SK-N-SH (cell line): ENCODE data around the gene AGMO. TPM values are rescaled to one million over a fixed set of nuclear protein-coding genes. Genes with fewer than 3 reads are reported as not detected.

Experiments
- CTCF ChIA-PET: fragments of 300-600, 350-600 bp; formaldehyde crosslinking; extraction: SDS; loops from one replicate; lab custom pipeline; 2021; lab: Yijun Ruan, JAX
- POLR2A ChIA-PET: fragments of 350-600 bp; sonication (Branson Sonifier 250); formaldehyde crosslinking; extraction: SDS; loops from one replicate; lab custom pipeline; 2020; ENCODE audit warnings: antibody characterized with exemption, inconsistent platforms; lab: Yijun Ruan, JAX
- DNase-seq: peaks from one replicate; pipeline ENCODE4 v3.0.0; 2012
- H2AFZ ChIP-seq: fragments of 200-600 bp; sonication (generic); 2 replicates; pipeline ENCODE4 v1.8.1; 2016; ENCODE audit warnings: antibody characterized with exemption, mild to moderate bottlenecking, low read depth
- H3F3A ChIP-seq: fragments of 200-600 bp; sonication (generic); replicated peaks from 2 replicates; pipeline ENCODE3; 2016; ENCODE audit warnings: antibody characterized with exemption, mild to moderate bottlenecking; ENCODE audit not compliant: insufficient read depth
- H3K27ac ChIP-seq, 2 experiments: fragments of 200-500 bp in 1 of 2; fragments of 200-600 bp in 1 of 2; sonication (Bioruptor generic) in 1 of 2; sonication (generic), shearing (Covaris generic) in 1 of 2; 2 replicates each; pipeline versions ENCODE4 v1.5.1 to v1.6.1; 2014 to 2016; ENCODE audit warnings: low read depth in 2 of 2, inconsistent platforms in 1 of 2, low read length in 1 of 2, mild to moderate bottlenecking in 1 of 2, mixed read lengths in 1 of 2
- H3K27me3 ChIP-seq: fragments of 200-600 bp; sonication (generic), shearing (Covaris generic); 2 replicates; pipeline ENCODE4 v1.6.1; 2016; ENCODE audit warnings: mixed run types; ENCODE audit not compliant: insufficient read depth
- H3K36me3 ChIP-seq, 2 experiments: fragments of 200-500 bp in 1 of 2; fragments of 200-600 bp in 1 of 2; sonication (Bioruptor generic) in 1 of 2; sonication (generic) in 1 of 2; replicated peaks in 1 of 2; 2 replicates each; pipeline versions ENCODE3 to v1.5.1; 2014 to 2016; ENCODE audit warnings: low read length in 1 of 2, mild to moderate bottlenecking in 1 of 2; ENCODE audit not compliant: insufficient read depth in 2 of 2, control insufficient read depth in 1 of 2
- H3K4me1 ChIP-seq, 2 experiments: fragments of 200-500 bp in 1 of 2; fragments of 200-600 bp in 1 of 2; sonication (Bioruptor generic) in 1 of 2; sonication (generic), shearing (Covaris generic) in 1 of 2; 2 replicates each; pipeline versions ENCODE4 v1.5.1 to v1.6.1; 2014 to 2016; ENCODE audit warnings: low read depth in 1 of 2, low read length in 1 of 2, mixed run types in 1 of 2; ENCODE audit not compliant: insufficient read depth in 2 of 2, control insufficient read depth in 1 of 2
- H3K4me2 ChIP-seq: fragments of 200-600 bp; sonication (generic), shearing (Covaris generic); 2 replicates; pipeline ENCODE4 v1.6.1; 2017; ENCODE audit warnings: mixed run types
- H3K4me3 ChIP-seq, 2 experiments: fragments of 200-500 bp in 1 of 2; fragments of 200-600 bp in 1 of 2; sonication (Bioruptor generic) in 1 of 2; sonication (generic), shearing (Covaris generic) in 1 of 2; 2 replicates each; pipeline versions ENCODE4 v1.5.1 to v1.8.1; 2014 to 2016; ENCODE audit warnings: low read depth in 2 of 2, inconsistent platforms in 1 of 2, low read length in 1 of 2, mild to moderate bottlenecking in 1 of 2, mixed read lengths in 1 of 2, moderate library complexity in 1 of 2
- H3K79me2 ChIP-seq: fragments of 200-600 bp; sonication (generic); 2 replicates; pipeline ENCODE4 v1.8.1; 2017; ENCODE audit warnings: mild to moderate bottlenecking; ENCODE audit not compliant: insufficient read depth
- H3K9ac ChIP-seq: fragments of 200-600 bp; sonication (generic); 2 replicates; pipeline ENCODE4 v1.6.1; 2017; ENCODE audit warnings: mixed run types
- H3K9me2 ChIP-seq: fragments of 200-600 bp; sonication (generic); 2 replicates; pipeline ENCODE4 v1.6.1; 2017; ENCODE audit warnings: mixed run types
- H3K9me3 ChIP-seq: fragments of 200-600 bp; sonication (generic); 2 replicates; pipeline ENCODE4 v1.6.1; 2017; ENCODE audit warnings: mixed run types, mild to moderate bottlenecking, moderate library complexity
- H4K20me1 ChIP-seq: fragments of 200-600 bp; sonication (generic); 2 replicates; pipeline ENCODE4 v1.6.1; 2017; ENCODE audit warnings: mild to moderate bottlenecking, mixed run types; ENCODE audit not compliant: insufficient read depth
- ELF1 ChIP-seq: IDR thresholded peaks from 2 replicates; pipeline ENCODE4 v1.4.0; 2012
- EP300 ChIP-seq, 2 experiments: IDR thresholded peaks; 2 replicates each; pipeline versions ENCODE4 v1.4.0 to v1.6.1; 2012; ENCODE audit warnings: borderline replicate concordance in 1 of 2, low read depth in 1 of 2, low read length in 1 of 2
- EZH2phosphoT487 ChIP-seq: fragments of 200-600 bp; sonication (generic); IDR thresholded peaks from 2 replicates; pipeline ENCODE4 v1.6.1; 2017; ENCODE audit warnings: low read depth, mixed run types, mild to moderate bottlenecking, antibody characterized with exemption, moderate library complexity, borderline replicate concordance
- FOSL2 ChIP-seq: IDR thresholded peaks from 2 replicates; pipeline ENCODE4 v1.4.0; 2012; ENCODE audit warnings: low read depth, mild to moderate bottlenecking, moderate library complexity, borderline replicate concordance
- FOXM1 ChIP-seq: IDR thresholded peaks from 2 replicates; pipeline ENCODE4 v1.4.0; 2012; ENCODE audit warnings: low read depth, mild to moderate bottlenecking
- GATA2 ChIP-seq: sonication (generic); formaldehyde crosslinking; IDR thresholded peaks from 2 replicates; pipeline ENCODE4 v1.5.0; 2020; ENCODE audit warnings: mild to moderate bottlenecking, missing genetic modification reagents
- MAX ChIP-seq: IDR thresholded peaks from 2 replicates; pipeline ENCODE4 v1.4.0; 2012; ENCODE audit warnings: low read depth
- MEF2A ChIP-seq: IDR thresholded peaks from 2 replicates; pipeline ENCODE4 v1.4.0; 2012; ENCODE audit warnings: low read depth, borderline replicate concordance
- MXI1 ChIP-seq: IDR thresholded peaks from 2 replicates; pipeline ENCODE4 v1.6.1; 2012; ENCODE audit warnings: mild to moderate bottlenecking, low read depth, low read length, improper control_type of control experiment
- POLR2AphosphoS5 ChIP-seq: IDR thresholded peaks from 2 replicates; pipeline ENCODE4 v1.6.1; 2012; ENCODE audit warnings: low read depth, low read length
- RAD21 ChIP-seq: IDR thresholded peaks from 2 replicates; pipeline ENCODE4 v1.6.1; 2012; ENCODE audit warnings: mild to moderate bottlenecking, low read length
- REST ChIP-seq: IDR thresholded peaks from 2 replicates; pipeline ENCODE4 v1.6.1; 2012; ENCODE audit warnings: mild to moderate bottlenecking, low read depth, low read length, moderate library complexity
- RXRA ChIP-seq: IDR thresholded peaks from 2 replicates; pipeline ENCODE4 v1.4.0; 2012; ENCODE audit warnings: low read depth, mild to moderate bottlenecking, borderline replicate concordance
- SMC3 ChIP-seq: IDR thresholded peaks from 2 replicates; pipeline ENCODE4 v1.6.1; 2012; ENCODE audit warnings: low read depth, low read length, improper control_type of control experiment
- TAF1 ChIP-seq: IDR thresholded peaks from 2 replicates; pipeline ENCODE4 v1.6.1; 2012; ENCODE audit warnings: low read depth, mild to moderate bottlenecking, low read length, moderate library complexity, borderline replicate concordance
- WGBS: methylation state at CpG from one replicate; pipeline ENCODE4 v1.1.6; 2017; ENCODE audit warnings: low lambda C conversion rate; 5-methylcytosine and 5-hydroxymethylcytosine counted together
- polyA plus RNA-seq, 3 experiments: library from polyadenylated mRNA; depleted of rRNA; stranded (reverse); fragments of >200 nt; gene quantifications; 2 replicates each; pipeline ENCODE4 v1.2.3, GENCODE V29; 2012
- TF ChIP-seq, protein P1 (sequence below): IDR thresholded peaks from 2 replicates; pipeline ENCODE4 v1.4.0; 2012; ENCODE audit warnings: low read depth, borderline replicate concordance

The AGMO gene
- polyA plus RNA-seq, 1 of the 3 experiments (the other 2 are of a cell fraction), result 0.05 TPM

DNA sequence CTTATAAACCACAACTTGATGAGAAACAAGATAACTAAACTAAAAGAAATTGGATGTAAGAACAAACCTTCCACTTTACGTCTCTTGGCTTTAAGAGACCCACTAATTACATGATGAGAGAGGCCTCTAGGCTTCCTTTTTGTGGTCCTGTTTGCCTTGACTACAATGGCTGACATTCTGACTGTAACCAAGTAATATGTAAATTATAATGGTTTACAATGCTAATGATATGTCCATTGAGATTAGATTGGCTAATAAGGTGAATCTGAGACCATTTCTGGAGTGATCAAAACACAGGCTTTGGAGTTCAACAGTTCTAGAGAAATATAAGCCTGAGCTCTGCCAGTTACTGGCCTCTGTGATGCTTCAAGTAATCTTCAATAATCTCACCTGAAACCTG, 39.4 kb upstream of the AGMO start:
- Histone ChIP-seq H4K20me1 (no peaks in the 10 kb centered on the region), H3K9me3 (no peaks in the 10 kb centered on the region), H3K4me1 (no peaks in the 10 kb centered on the region; a peak in 2 of 4 replicates), H3K4me2 (no peak overlapping the region), H2AFZ (no peak overlapping the region), H3K79me2 (no peaks in the 10 kb centered on the region), H3F3A (no peaks in the 10 kb centered on the region), H3K36me3 (no peaks in the 10 kb centered on the region), H3K9ac (no peak overlapping the region), H3K27me3 (no peaks in the 10 kb centered on the region), H3K27ac (no peak overlapping the region)
- 13% methylated on average over 1 of the region's 1 CpG for WGBS
- CTCF ChIA-PET, result interaction anchor here (1.0 kb wide), 1 partner anchor 23 kb away, joined by 5 read pairs; no protein-coding TSS in a partner anchor
- POLR2A ChIA-PET, result no interaction called here
- DNase-seq, result no peak
- TF ChIP-seq RXRA, result no peak
- TF ChIP-seq, all 33 proteins: peak for 0
- Histone ChIP-seq H3K9me2 (peaks cover 4% of the 10 kb centered on the region; the same call in 1 of the 2 replicates), H3K4me3 (no peak overlapping the region)

DNA sequence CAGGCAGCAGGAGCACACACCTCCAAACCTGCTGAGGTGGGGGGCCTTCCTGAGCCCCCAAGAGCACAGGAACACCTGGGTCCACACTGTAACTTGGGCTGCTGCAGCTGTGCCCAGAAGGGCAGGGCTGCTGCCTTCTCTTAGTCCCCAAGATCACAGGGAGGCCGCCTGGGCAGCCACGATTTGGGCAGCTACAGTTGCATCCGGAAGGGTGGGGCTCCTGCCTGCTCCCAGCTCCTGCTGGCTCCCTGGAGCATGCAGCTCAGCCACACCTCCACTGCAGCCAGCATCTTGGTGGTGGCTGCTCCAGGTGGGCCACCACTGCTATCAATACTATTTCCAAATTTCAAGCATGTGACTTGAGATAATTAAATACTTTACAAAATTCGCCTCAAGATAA, 38.5 kb upstream of the AGMO start:
- 7% methylated on average over 4 of the region's 4 CpGs for WGBS
- no peak for DNase-seq
- H3F3A ChIP-seq, result no peaks in the 10 kb centered on the region
- ChIA-PET POLR2A (no interaction called here), CTCF (no interaction called here)
- no peaks in the 10 kb centered on the region for H3K79me2 ChIP-seq
- H3K4me3 ChIP-seq, result no peak overlapping the region
- H3K27ac ChIP-seq, result no peak overlapping the region
- no peaks in the 10 kb centered on the region for H3K27me3 ChIP-seq
- no peaks in the 10 kb centered on the region for H3K9me3 ChIP-seq
- TF ChIP-seq FOXM1 (no peak), FOSL2 (no peak), RAD21 (no peak), POLR2AphosphoS5 (no peak), REST (no peak), ELF1 (no peak), GATA2 (CRISPR knock-in tag) (no peak), SMC3 (no peak)
- H3K36me3 ChIP-seq, result no peaks in the 10 kb centered on the region
- H3K9me2 ChIP-seq, result peaks cover 4% of the 10 kb centered on the region; the same call in 1 of the 2 replicates
- H2AFZ ChIP-seq, result no peak overlapping the region
- no peak overlapping the region for H3K9ac ChIP-seq
- H4K20me1 ChIP-seq, result no peaks in the 10 kb centered on the region
- H3K4me1 ChIP-seq, result no peaks in the 10 kb centered on the region; a peak in 2 of 4 replicates
- no peak overlapping the region for H3K4me2 ChIP-seq

DNA sequence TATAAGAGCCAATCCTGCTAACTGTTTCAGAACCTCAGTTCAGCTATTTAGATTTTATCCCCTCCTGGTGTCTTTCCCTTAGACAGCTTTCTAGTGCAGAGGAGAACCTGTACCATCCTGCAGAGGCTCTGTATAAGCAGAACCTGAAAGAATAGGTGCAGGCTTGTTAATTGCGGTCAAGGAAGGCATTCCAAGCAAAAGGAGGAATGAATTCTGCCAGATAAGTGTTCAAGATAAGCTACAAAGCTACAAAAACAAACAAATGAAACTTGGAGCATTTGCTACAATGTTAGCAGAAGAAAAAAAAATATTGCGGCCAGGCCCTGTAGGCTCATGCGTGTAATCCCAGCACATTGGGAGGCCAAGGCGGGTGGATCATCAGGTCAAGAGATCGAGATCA, 32.6 kb upstream of the AGMO start:
- no peak for DNase-seq
- H3K9ac ChIP-seq, result no peak overlapping the region
- no peaks in the 10 kb centered on the region; the same call in 1 of the 2 replicates for H3K27me3 ChIP-seq
- ChIA-PET CTCF (no interaction called here), POLR2A (no interaction called here)
- no peak overlapping the region for H3K27ac ChIP-seq
- no peak overlapping the region for H3K4me3 ChIP-seq
- H3K9me2 ChIP-seq, result no peaks in the 10 kb centered on the region
- 31% methylated on average over 5 of the region's 5 CpGs for WGBS
- no peak overlapping the region for H2AFZ ChIP-seq
- H3K4me1 ChIP-seq, result no peaks in the 10 kb centered on the region
- H3K4me2 ChIP-seq, result no peak overlapping the region
- H3K36me3 ChIP-seq, result no peaks in the 10 kb centered on the region
- H4K20me1 ChIP-seq, result no peaks in the 10 kb centered on the region
- H3K79me2 ChIP-seq, result no peaks in the 10 kb centered on the region
- no peaks in the 10 kb centered on the region for H3K9me3 ChIP-seq
- H3F3A ChIP-seq, result no peaks in the 10 kb centered on the region
- TF ChIP-seq RXRA (no peak), RAD21 (no peak), EZH2phosphoT487 (no peak), MXI1 (no peak), MAX (no peak), EP300 (IDR thresholded peaks at IDR 0.05; ENCODE audit: borderline replicate concordance in 1 of 2, low read depth in 1 of 2, low read length in 1 of 2) (no peak), TAF1 (no peak), MEF2A (no peak)
- TF ChIP-seq, protein P1, sequence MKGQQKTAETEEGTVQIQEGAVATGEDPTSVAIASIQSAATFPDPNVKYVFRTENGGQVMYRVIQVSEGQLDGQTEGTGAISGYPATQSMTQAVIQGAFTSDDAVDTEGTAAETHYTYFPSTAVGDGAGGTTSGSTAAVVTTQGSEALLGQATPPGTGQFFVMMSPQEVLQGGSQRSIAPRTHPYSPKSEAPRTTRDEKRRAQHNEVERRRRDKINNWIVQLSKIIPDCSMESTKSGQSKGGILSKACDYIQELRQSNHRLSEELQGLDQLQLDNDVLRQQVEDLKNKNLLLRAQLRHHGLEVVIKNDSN, result no peak
